ENCODE data around the gene CERS6. TPM values are rescaled to one million over a fixed set of nuclear protein-coding genes. Genes with fewer than 3 reads are reported as not detected.

Gene CERS6
- total and polyA plus RNA-seq, 2 of the 8 experiments (the other 6 are each of a cell fraction or from before 2014, with no cell fraction given): 6.8 to 28.2 TPM

GRCh38 chr2:168469281-168469988 lies 13.4 kb downstream of the CERS6 start:
- TF ChIP-seq RBBP5 (IDR thresholded peaks at IDR 0.05; ENCODE audit: borderline replicate concordance, low read depth, low read length) (no peak), RAD21 (IDR thresholded peaks at IDR 0.05 in 1 of 2, conservative IDR thresholded peaks at IDR 0.05 in 1 of 2; ENCODE audit: low read depth in 2 of 2, low read length in 2 of 2) (no peak), BACH1 (IDR thresholded peaks at IDR 0.05; ENCODE audit: low read length) (no peak), SRF (IDR thresholded peaks at IDR 0.05; ENCODE audit: low read depth, low read length) (no peak), SUZ12 (IDR thresholded peaks at IDR 0.05; ENCODE audit: low read length) (no peak), FOSL1 (IDR thresholded peaks at IDR 0.05; ENCODE audit: insufficient read depth, low read depth, low read length) (no peak), NRF1 (IDR thresholded peaks at IDR 0.05; ENCODE audit: low read depth, low read length) (no peak), TCF12 (IDR thresholded peaks at IDR 0.05; ENCODE audit: low read depth, low read length) (no peak), CREB1 (IDR thresholded peaks at IDR 0.05) (no peak), YY1 (IDR thresholded peaks at IDR 0.05; ENCODE audit: low read depth, low read length) (no peak), GTF2F1 (IDR thresholded peaks at IDR 0.05; ENCODE audit: borderline replicate concordance, low read depth, low read length) (no peak)
- no peak overlapping the region for H2BK20ac ChIP-seq (ENCODE audit: low read length)
- no peak overlapping the region for H3K56ac ChIP-seq (replicated peaks; ENCODE audit: insufficient read length, low read depth, low read length)
- peaks cover 17 to 19% of the 10 kb centered on the region in 2 experiments for H4K20me1 ChIP-seq (replicated peaks in 1 of 2; ENCODE audit: control insufficient read depth in 1 of 2, insufficient read depth in 2 of 2, low read length in 2 of 2)
- peaks cover 7% of the 10 kb centered on the region for H3K79me1 ChIP-seq (ENCODE audit: low read depth, low read length)
- H2BK120ac ChIP-seq (replicated peaks; ENCODE audit: low read depth, low read length): no peak overlapping the region
- no peak overlapping the region for H3K4me3 ChIP-seq (ENCODE audit: extremely low read depth in 1 of 4, insufficient read depth in 2 of 4, low read depth in 3 of 4, low read length in 4 of 4)
- H3K9me3 ChIP-seq (ENCODE audit: insufficient read depth in 2 of 2, low read depth in 1 of 2, low read length in 1 of 2): no peaks in the 10 kb centered on the region
- CTCF ChIA-PET (ENCODE audit: partially characterized antibody): interaction anchor here (0.7 to 1.3 kb wide), 3 partner anchors 9 to 79 kb away, joined by 3 to 5 read pairs (median 3); no protein-coding TSS in a partner anchor
- no peak overlapping the region for H3K18ac ChIP-seq (ENCODE audit: extremely low read depth, low read length)
- no peak overlapping the region for H3K14ac ChIP-seq (ENCODE audit: insufficient read length)
- POLR2A ChIA-PET (ENCODE audit: partially characterized antibody): interaction anchor here (1.5 to 1.8 kb wide), 3 partner anchors 11 to 167 kb away, joined by 3 to 6 read pairs (median 4); partner anchors contain the start of gene CERS6
- 0 out of 4 replicates have a peak overlapping the region, but pooled peaks of 1 of the 2 experiments have one; percentile 16 for H3K4me2 ChIP-seq (ENCODE audit: insufficient read depth in 1 of 2, low read depth in 2 of 2, low read length in 2 of 2)
- no peak overlapping the region for H4K91ac ChIP-seq (replicated peaks; ENCODE audit: insufficient read length, low read length)
- no peak overlapping the region; a peak in 1 of 7 replicates for H3K9ac ChIP-seq (replicated peaks in 1 of 4; ENCODE audit: extremely low read depth in 1 of 4, low read depth in 3 of 4, low read length in 3 of 4)
- H3K27ac ChIP-seq (ENCODE audit: low read depth, low read length): no peak overlapping the region
- H4K5ac ChIP-seq (ENCODE audit: insufficient read length, low read depth, low read length): no peak overlapping the region
- H3K36me3 ChIP-seq (ENCODE audit: control insufficient read depth in 2 of 4, insufficient read depth in 4 of 4, low read length in 3 of 4): no peaks in the 10 kb centered on the region
- no peaks in the 10 kb centered on the region for H3K27me3 ChIP-seq (replicated peaks in 1 of 4; ENCODE audit: control insufficient read depth in 3 of 4, extremely low read depth in 1 of 4, insufficient read depth in 3 of 4, low read length in 3 of 4)
- H3K23me2 ChIP-seq (ENCODE audit: low read depth, low read length): no peaks in the 10 kb centered on the region
- peaks cover 0 to 90% of the 10 kb centered on the region in 2 experiments; a peak in 3 of 4 replicates for H3K79me2 ChIP-seq (ENCODE audit: control insufficient read depth in 1 of 2, insufficient read depth in 2 of 2, low read length in 2 of 2)
- H3K4me1 ChIP-seq (replicated peaks in 1 of 4; ENCODE audit: control insufficient read depth in 3 of 4, insufficient read depth in 4 of 4, low read length in 3 of 4): peaks cover 6 to 26% (median 14%) of the 10 kb centered on the region in 4 experiments; a peak in 6 of 7 replicates
- H2BK15ac ChIP-seq (ENCODE audit: low read length): no peak overlapping the region
- no peak overlapping the region for H2AK5ac ChIP-seq (ENCODE audit: low read depth, low read length)
- H4K8ac ChIP-seq (ENCODE audit: extremely low read depth, insufficient read depth, low read length): no peak overlapping the region
- FAIRE-seq (no peak), DNase-seq (ENCODE audit: low read depth in 1 of 2, low spot score in 2 of 2) (no peak)
- 88% methylated on average over 3 of the region's 3 CpGs; no CpG with 5 or more reads in 1 of the 2 experiments for WGBS, 2 experiments (ENCODE audit: extremely low coverage in 1 of 2, insufficient coverage in 1 of 2, insufficient read length in 1 of 2, insufficient replicate concordance in 2 of 2, low coverage in 1 of 2, low lambda C conversion rate in 2 of 2, missing lambda C conversion rate in 1 of 2)
- no peak overlapping the region for H2BK12ac ChIP-seq (ENCODE audit: low read depth, low read length)
- H3K4ac ChIP-seq (replicated peaks; ENCODE audit: insufficient read length, low read depth, low read length): no peak overlapping the region
- no peak overlapping the region for H2BK5ac ChIP-seq (ENCODE audit: low read depth, low read length)
- no peak overlapping the region for H2AFZ ChIP-seq (ENCODE audit: low read length)
- no peak overlapping the region for H3K23ac ChIP-seq (ENCODE audit: insufficient read length)
